ENCODE results near the gene CHD9.

GRCh38 chr16:53067675-53068074 lies 12.9 kb downstream of the CHD9 start:
- TF ChIP-seq POU6F1 (CRISPR knock-in tag; IDR thresholded peaks at IDR 0.05; ENCODE audit: borderline replicate concordance, low read depth) (no peak), PATZ1 (CRISPR knock-in tag; IDR thresholded peaks at IDR 0.05; ENCODE audit: borderline replicate concordance) (no peak), SNAI2 (CRISPR knock-in tag; IDR thresholded peaks at IDR 0.05) (no peak), RARB (CRISPR knock-in tag; IDR thresholded peaks at IDR 0.05) (no peak), BACH2 (CRISPR knock-in tag; IDR thresholded peaks at IDR 0.05; ENCODE audit: borderline replicate concordance) (no peak)

All from SK-N-SH treated with all-trans-retinoic acid at 6 μM for 48 hours (cell line).